Astrocyte of the cerebellum (primary cell): ENCODE results near the gene RPTN.
A peak's percentile ranks its signal among the peaks of the same experiment; 100 is the strongest.
"Not testable (repeated sequence)": the region's sequence is repeated elsewhere in the genome, so short reads cannot be mapped to it uniquely, and the experiment has no call there.

Experiments
- DNase-seq: peaks from one replicate; pipeline ENCODE4 v3.0.0-alpha.2; 2011; ENCODE audit warnings: low read depth
- H3K4me3 ChIP-seq: 2 replicates; pipeline ENCODE4 v1.5.1; 2011; ENCODE audit warnings: mild to moderate bottlenecking, low read depth, low read length, moderate library complexity
- CTCF ChIP-seq: IDR thresholded peaks from 2 replicates; pipeline ENCODE4 v1.5.1; 2012; ENCODE audit warnings: low read length, low read depth, moderate library complexity, mild to moderate bottlenecking; ENCODE audit errors: missing control alignments
- in situ Hi-C: cut with HindIII; loops from 2 replicates; pipeline ENCODE4 v1.10.0; 2017; ENCODE audit warnings: low sequenced_read_pairs

Gene RPTN

GRCh38 chr1:152151646-152152045 is 7.4 kb downstream of the RPTN start:
- in situ Hi-C loops: no loop called here

GRCh38 chr1:152148981-152149380 is 10.0 kb downstream of the RPTN start:
- H3K4me3 ChIP-seq: no peak overlapping the region
- in situ Hi-C loops: no loop called here
- DNase-seq: no peak
- no peak for TF ChIP-seq CTCF

More at GRCh38 chr1:152151646-152152045, 7.4 kb downstream of the RPTN start:
- DNase-seq: no peak
- no peak for TF ChIP-seq CTCF
- H3K4me3 ChIP-seq: no peak overlapping the region

- DNase-seq: no peak
- H3K4me3 ChIP-seq: no peak overlapping the region
- in situ Hi-C loops: no loop called here
Measured at GRCh38 chr1:152148051-152148450, 11.0 kb downstream of the RPTN start.

GRCh38 chr1:152145769-152146168 is 13.3 kb downstream of the RPTN start:
- TF ChIP-seq CTCF: no peak
- in situ Hi-C loops: no loop called here
- H3K4me3 ChIP-seq: no peak overlapping the region
- no peak for DNase-seq

More at GRCh38 chr1:152148051-152148450, 11.0 kb downstream of the RPTN start:
- no peak for TF ChIP-seq CTCF

GRCh38 chr1:152144674-152145183 is 14.3 kb downstream of the RPTN start:
- in situ Hi-C loops, DNase-seq, H3K4me3 ChIP-seq: not testable (repeated sequence)

- in situ Hi-C loops: no loop called here
- no peak overlapping the region for H3K4me3 ChIP-seq
- no peak for DNase-seq
- TF ChIP-seq CTCF: no peak
Measured at GRCh38 chr1:152143150-152143887, 15.7 kb downstream of the RPTN start.

GRCh38 chr1:152141971-152142584 is 16.9 kb downstream of the RPTN start:
- TF ChIP-seq CTCF: peak; percentile 87
- peak; percentile 50 for DNase-seq
- no peak overlapping the region for H3K4me3 ChIP-seq
- in situ Hi-C loops: no loop called here
